GM23338 (cell line): ENCODE results near the gene SPATA2L. TPM values are rescaled to one million over a fixed set of nuclear protein-coding genes. Genes with fewer than 3 reads are reported as not detected.

ENCODE experiments used
- EZH2 ChIP-seq: fragments of 200-600 bp; sonication (generic); IDR thresholded peaks from one replicate; pipeline ENCODE4 v1.8.0; 2017; ENCODE audit warnings: antibody characterized with exemption, mild to moderate bottlenecking, low read depth; ENCODE audit not compliant: unreplicated experiment
- NANOG ChIP-seq: IDR thresholded peaks from 2 replicates; pipeline ENCODE4 v1.6.1; 2016; ENCODE audit warnings: antibody characterized with exemption, borderline replicate concordance
- REST ChIP-seq: IDR thresholded peaks from one replicate; pipeline ENCODE4 v1.6.1; 2018; ENCODE audit warnings: antibody characterized with exemption; ENCODE audit not compliant: unreplicated experiment
- ZNF331 ChIP-seq: fragments of 250-450 bp; sonication (Bioruptor Pico); IDR thresholded peaks from 2 replicates; pipeline ENCODE4 v1.5.0; 2020; ENCODE audit warnings: low read depth, mild to moderate bottlenecking, moderate library complexity
- polyA plus RNA-seq: library from polyadenylated mRNA; unstranded; fragments of >200 nt; fragmentation: Nextera tagmentation; extraction: Ambion mirVana; gene quantifications from 2 replicates; pipeline ENCODE4 v1.2.1, GENCODE V29; 2016
- total RNA-seq: library from RNA; depleted of rRNA; stranded (reverse); fragments of >200 nt; shearing (Covaris generic); gene quantifications from 2 replicates; pipeline ENCODE4 v1.2.3, GENCODE V29; 2014
- TF ChIP-seq, protein P1 (sequence below): fragments of 250-450 bp; sonication (Bioruptor Pico); IDR thresholded peaks from 2 replicates; pipeline ENCODE4 v1.5.0; 2020; ENCODE audit warnings: mild to moderate bottlenecking, moderate library complexity
- TF ChIP-seq, protein P2 (sequence below): IDR thresholded peaks from 2 replicates; pipeline ENCODE4 v1.6.1; 2016; ENCODE audit warnings: antibody characterized with exemption

The SPATA2L gene
- total and polyA plus RNA-seq, 2 experiments from 2014 or later = 6.9 to 26.2 TPM

GRCh38 chr16:89717688-89718505 is 16.4 kb upstream of the SPATA2L start (continued):
- TF ChIP-seq, protein P1, sequence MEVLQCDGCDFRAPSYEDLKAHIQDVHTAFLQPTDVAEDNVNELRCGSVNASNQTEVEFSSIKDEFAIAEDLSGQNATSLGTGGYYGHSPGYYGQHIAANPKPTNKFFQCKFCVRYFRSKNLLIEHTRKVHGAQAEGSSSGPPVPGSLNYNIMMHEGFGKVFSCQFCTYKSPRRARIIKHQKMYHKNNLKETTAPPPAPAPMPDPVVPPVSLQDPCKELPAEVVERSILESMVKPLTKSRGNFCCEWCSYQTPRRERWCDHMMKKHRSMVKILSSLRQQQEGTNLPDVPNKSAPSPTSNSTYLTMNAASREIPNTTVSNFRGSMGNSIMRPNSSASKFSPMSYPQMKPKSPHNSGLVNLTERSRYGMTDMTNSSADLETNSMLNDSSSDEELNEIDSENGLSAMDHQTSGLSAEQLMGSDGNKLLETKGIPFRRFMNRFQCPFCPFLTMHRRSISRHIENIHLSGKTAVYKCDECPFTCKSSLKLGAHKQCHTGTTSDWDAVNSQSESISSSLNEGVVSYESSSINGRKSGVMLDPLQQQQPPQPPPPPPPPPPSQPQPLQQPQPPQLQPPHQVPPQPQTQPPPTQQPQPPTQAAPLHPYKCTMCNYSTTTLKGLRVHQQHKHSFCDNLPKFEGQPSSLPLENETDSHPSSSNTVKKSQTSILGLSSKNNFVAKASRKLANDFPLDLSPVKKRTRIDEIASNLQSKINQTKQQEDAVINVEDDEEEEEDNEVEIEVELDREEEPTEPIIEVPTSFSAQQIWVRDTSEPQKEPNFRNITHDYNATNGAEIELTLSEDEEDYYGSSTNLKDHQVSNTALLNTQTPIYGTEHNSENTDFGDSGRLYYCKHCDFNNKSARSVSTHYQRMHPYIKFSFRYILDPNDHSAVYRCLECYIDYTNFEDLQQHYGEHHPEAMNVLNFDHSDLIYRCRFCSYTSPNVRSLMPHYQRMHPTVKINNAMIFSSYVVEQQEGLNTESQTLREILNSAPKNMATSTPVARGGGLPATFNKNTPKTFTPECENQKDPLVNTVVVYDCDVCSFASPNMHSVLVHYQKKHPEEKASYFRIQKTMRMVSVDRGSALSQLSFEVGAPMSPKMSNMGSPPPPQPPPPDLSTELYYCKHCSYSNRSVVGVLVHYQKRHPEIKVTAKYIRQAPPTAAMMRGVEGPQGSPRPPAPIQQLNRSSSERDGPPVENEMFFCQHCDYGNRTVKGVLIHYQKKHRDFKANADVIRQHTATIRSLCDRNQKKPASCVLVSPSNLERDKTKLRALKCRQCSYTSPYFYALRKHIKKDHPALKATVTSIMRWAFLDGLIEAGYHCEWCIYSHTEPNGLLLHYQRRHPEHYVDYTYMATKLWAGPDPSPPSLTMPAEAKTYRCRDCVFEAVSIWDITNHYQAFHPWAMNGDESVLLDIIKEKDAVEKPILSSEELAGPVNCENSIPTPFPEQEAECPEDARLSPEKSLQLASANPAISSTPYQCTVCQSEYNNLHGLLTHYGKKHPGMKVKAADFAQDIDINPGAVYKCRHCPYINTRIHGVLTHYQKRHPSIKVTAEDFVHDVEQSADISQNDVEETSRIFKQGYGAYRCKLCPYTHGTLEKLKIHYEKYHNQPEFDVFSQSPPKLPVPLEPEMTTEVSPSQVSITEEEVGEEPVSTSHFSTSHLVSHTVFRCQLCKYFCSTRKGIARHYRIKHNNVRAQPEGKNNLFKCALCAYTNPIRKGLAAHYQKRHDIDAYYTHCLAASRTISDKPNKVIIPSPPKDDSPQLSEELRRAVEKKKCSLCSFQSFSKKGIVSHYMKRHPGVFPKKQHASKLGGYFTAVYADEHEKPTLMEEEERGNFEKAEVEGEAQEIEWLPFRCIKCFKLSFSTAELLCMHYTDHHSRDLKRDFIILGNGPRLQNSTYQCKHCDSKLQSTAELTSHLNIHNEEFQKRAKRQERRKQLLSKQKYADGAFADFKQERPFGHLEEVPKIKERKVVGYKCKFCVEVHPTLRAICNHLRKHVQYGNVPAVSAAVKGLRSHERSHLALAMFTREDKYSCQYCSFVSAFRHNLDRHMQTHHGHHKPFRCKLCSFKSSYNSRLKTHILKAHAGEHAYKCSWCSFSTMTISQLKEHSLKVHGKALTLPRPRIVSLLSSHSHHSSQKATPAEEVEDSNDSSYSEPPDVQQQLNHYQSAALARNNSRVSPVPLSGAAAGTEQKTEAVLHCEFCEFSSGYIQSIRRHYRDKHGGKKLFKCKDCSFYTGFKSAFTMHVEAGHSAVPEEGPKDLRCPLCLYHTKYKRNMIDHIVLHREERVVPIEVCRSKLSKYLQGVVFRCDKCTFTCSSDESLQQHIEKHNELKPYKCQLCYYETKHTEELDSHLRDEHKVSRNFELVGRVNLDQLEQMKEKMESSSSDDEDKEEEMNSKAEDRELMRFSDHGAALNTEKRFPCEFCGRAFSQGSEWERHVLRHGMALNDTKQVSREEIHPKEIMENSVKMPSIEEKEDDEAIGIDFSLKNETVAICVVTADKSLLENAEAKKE (CRISPR knock-in tag) = no peak
- no peak for TF ChIP-seq REST
- TF ChIP-seq, protein P2, sequence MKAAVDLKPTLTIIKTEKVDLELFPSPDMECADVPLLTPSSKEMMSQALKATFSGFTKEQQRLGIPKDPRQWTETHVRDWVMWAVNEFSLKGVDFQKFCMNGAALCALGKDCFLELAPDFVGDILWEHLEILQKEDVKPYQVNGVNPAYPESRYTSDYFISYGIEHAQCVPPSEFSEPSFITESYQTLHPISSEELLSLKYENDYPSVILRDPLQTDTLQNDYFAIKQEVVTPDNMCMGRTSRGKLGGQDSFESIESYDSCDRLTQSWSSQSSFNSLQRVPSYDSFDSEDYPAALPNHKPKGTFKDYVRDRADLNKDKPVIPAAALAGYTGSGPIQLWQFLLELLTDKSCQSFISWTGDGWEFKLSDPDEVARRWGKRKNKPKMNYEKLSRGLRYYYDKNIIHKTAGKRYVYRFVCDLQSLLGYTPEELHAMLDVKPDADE = no peak
- TF ChIP-seq EZH2 = no peak
- TF ChIP-seq ZNF331 (CRISPR knock-in tag) = no peak
- TF ChIP-seq NANOG = no peak
